HT-29 (cell line): ENCODE measurements around the gene BDP1. TPM values are rescaled to one million over a fixed set of nuclear protein-coding genes. Genes with fewer than 3 reads are reported as not detected.

Experiments
- small RNA-seq: library from RNA; depleted of rRNA; stranded (forward); fragments of <200 nt; gene quantifications from one replicate; pipeline ENCODE3, GENCODE V24; 2014
- total RNA-seq: library from RNA; depleted of rRNA; stranded (reverse); fragments of >200 nt; shearing (Covaris generic); gene quantifications from 2 replicates; pipeline ENCODE4 v1.2.3, GENCODE V29; 2014; rRNA removed

Gene BDP1
- total RNA-seq, 1 experiment from 2014 or later: 19.3 TPM

Small RNA genes lying within 50 kb of the gene (small RNA-seq; reads per million reads assigned to genes)
- not detected for gene HMGN1P12

Other genes starting within 250 kb of the BDP1 start
- gene MCCC2, start 131.7 kb downstream of the BDP1 start, total RNA-seq: 55.8 and 56.1 TPM in 2 replicates